Urinary bladder (tissue), 4 donors: ENCODE results near the gene PPM1N. TPM values are rescaled to one million over a fixed set of nuclear protein-coding genes. Genes with fewer than 3 reads are reported as not detected.
A peak's percentile ranks its signal among the peaks of the same experiment; 100 is the strongest.

Experiments
- DNase-seq: peaks from one replicate; pipeline ENCODE4 v3.0.0-alpha.2; 2015; ENCODE audit errors: extremely low spot score
- H3K27ac ChIP-seq: one replicate; pipeline ENCODE4 v1.5.1; 2013; ENCODE audit warnings: low read depth, mild to moderate bottlenecking, moderate library complexity
- H3K36me3 ChIP-seq: one replicate; pipeline ENCODE4 v1.6.1; 2013; ENCODE audit warnings: mild to moderate bottlenecking, moderate library complexity; ENCODE audit not compliant: insufficient read depth
- H3K4me1 ChIP-seq: one replicate; pipeline ENCODE4 v1.6.1; 2013; ENCODE audit warnings: mild to moderate bottlenecking, moderate library complexity; ENCODE audit not compliant: insufficient read depth
- H3K4me3 ChIP-seq: one replicate; pipeline ENCODE4 v1.5.1; 2013; ENCODE audit warnings: low read depth, low read length
- WGBS: extraction: QIAGEN DNeasy Blood & Tissue Kit; methylation state at CpG from one replicate; pipeline ENCODE4 v1.1.7; 2013; 5-methylcytosine and 5-hydroxymethylcytosine counted together
- polyA plus RNA-seq: library from polyadenylated mRNA; stranded (reverse); fragments of 200-250 nt; gene quantifications from one replicate; pipeline ENCODE4 v1.2.3, GENCODE V29; 2013
- total RNA-seq: library from RNA; depleted of rRNA; stranded (reverse); fragments of >200 nt; gene quantifications from one replicate; pipeline ENCODE4 v1.2.3, GENCODE V29; 2014
- donor health status: healthy with polysubstance abuse.
- donor health status: healthy.

PPM1N gene
- total RNA-seq (0.53 TPM), polyA plus RNA-seq (5.3 TPM)

GRCh38 chr19:45498411-45499195 lies at the start of gene PPM1N:
TSS of gene PPM1N (plus strand) at chr19:45498443. CDS start at chr19:45498473, 30 bp downstream.
- WGBS: 1% methylated on average over 89 of the region's 89 CpGs
- H3K4me3 ChIP-seq: peak within 1 kb of the TSS; percentile 64
- H3K4me1 ChIP-seq: peaks cover 3% of the 10 kb centered on the region
- H3K36me3 ChIP-seq: no peaks in the 10 kb centered on the region
- no peak within 1 kb of the TSS for H3K27ac ChIP-seq
- no peak for DNase-seq

- H3K4me1 ChIP-seq: no peaks in the 10 kb centered on the region
- peak; percentile 43 for DNase-seq
- H3K4me3 ChIP-seq: no peak overlapping the region
- H3K27ac ChIP-seq: no peak overlapping the region
- no peaks in the 10 kb centered on the region for H3K36me3 ChIP-seq
- WGBS: 56% methylated on average over 7 of the region's 7 CpGs
These were observed 49.4 kb upstream of the PPM1N start for GRCh38 chr19:45448887-45449299.

GRCh38 chr19:45450012-45450333 lies 48.3 kb upstream of the PPM1N start:
- WGBS: 36% methylated on average over 5 of the region's 5 CpGs
- Histone ChIP-seq H3K4me3 (peak overlapping the region; percentile 34), H3K36me3 (no peaks in the 10 kb centered on the region), H3K27ac (no peak overlapping the region), H3K4me1 (no peaks in the 10 kb centered on the region)
- DNase-seq: no peak

- no peaks in the 10 kb centered on the region for H3K4me1 ChIP-seq
- peak overlapping the region; percentile 42 for H3K4me3 ChIP-seq
- no peaks in the 10 kb centered on the region for H3K36me3 ChIP-seq
- DNase-seq: peak; percentile 47
- peak overlapping the region; percentile 74 for H3K27ac ChIP-seq
- 4% methylated on average over 28 of the region's 28 CpGs for WGBS
These were observed 47.0 kb upstream of the PPM1N start for GRCh38 chr19:45451131-45451849.

- Histone ChIP-seq H3K4me1 (no peaks in the 10 kb centered on the region), H3K27ac (no peak overlapping the region), H3K36me3 (no peaks in the 10 kb centered on the region), H3K4me3 (no peak overlapping the region)
- 82% methylated on average over 12 of the region's 12 CpGs for WGBS
- no peak for DNase-seq
These were observed 46.3 kb upstream of the PPM1N start for GRCh38 chr19:45451850-45452387.

GRCh38 chr19:45455707-45456499 lies 42.3 kb upstream of the PPM1N start:
- peak; percentile 80 for DNase-seq
- 9% methylated on average over 27 of the region's 27 CpGs for WGBS
- Histone ChIP-seq H3K4me3 (no peak overlapping the region), H3K36me3 (no peaks in the 10 kb centered on the region), H3K27ac (peak overlapping the region; percentile 94), H3K4me1 (no peaks in the 10 kb centered on the region)

- peak overlapping the region; percentile 32 for H3K27ac ChIP-seq
- WGBS: 61% methylated on average over 2 of the region's 2 CpGs
- H3K4me3 ChIP-seq: no peak overlapping the region
- H3K36me3 ChIP-seq: no peaks in the 10 kb centered on the region
- no peaks in the 10 kb centered on the region for H3K4me1 ChIP-seq
- DNase-seq: no peak
These were observed 41.8 kb upstream of the PPM1N start for GRCh38 chr19:45456500-45456815.

GRCh38 chr19:45457776-45458175 lies 40.5 kb upstream of the PPM1N start:
- H3K36me3 ChIP-seq: no peaks in the 10 kb centered on the region
- no peaks in the 10 kb centered on the region for H3K4me1 ChIP-seq
- DNase-seq: no peak
- H3K27ac ChIP-seq: no peak overlapping the region
- no peak overlapping the region for H3K4me3 ChIP-seq

GRCh38 chr19:45460807-45461347 lies 37.4 kb upstream of the PPM1N start:
- no peaks in the 10 kb centered on the region for H3K4me1 ChIP-seq
- WGBS: 54% methylated on average over 8 of the region's 8 CpGs
- H3K4me3 ChIP-seq: no peak overlapping the region
- DNase-seq: no peak
- no peaks in the 10 kb centered on the region for H3K36me3 ChIP-seq
- H3K27ac ChIP-seq: no peak overlapping the region

- Histone ChIP-seq H3K4me1 (no peaks in the 10 kb centered on the region), H3K4me3 (no peak overlapping the region), H3K36me3 (no peaks in the 10 kb centered on the region), H3K27ac (no peak overlapping the region)
- WGBS: 67% methylated on average over 4 of the region's 4 CpGs
- DNase-seq: no peak
These were observed 36.1 kb upstream of the PPM1N start for GRCh38 chr19:45462174-45462573.

- Histone ChIP-seq H3K4me3 (no peak overlapping the region), H3K4me1 (no peaks in the 10 kb centered on the region), H3K27ac (no peak overlapping the region), H3K36me3 (no peaks in the 10 kb centered on the region)
- WGBS: 71% methylated on average over 4 of the region's 4 CpGs
- no peak for DNase-seq
These were observed 35.0 kb upstream of the PPM1N start for GRCh38 chr19:45463241-45463640.

GRCh38 chr19:45464274-45464673 lies 34.0 kb upstream of the PPM1N start:
- Histone ChIP-seq H3K36me3 (no peaks in the 10 kb centered on the region), H3K4me3 (no peak overlapping the region), H3K27ac (no peak overlapping the region), H3K4me1 (no peaks in the 10 kb centered on the region)
- 85% methylated on average over 2 of the region's 2 CpGs for WGBS
- DNase-seq: no peak

GRCh38 chr19:45464852-45465441 lies 33.3 kb upstream of the PPM1N start:
- H3K27ac ChIP-seq: no peak overlapping the region
- WGBS: 55% methylated on average over 8 of the region's 8 CpGs
- H3K4me1 ChIP-seq: no peaks in the 10 kb centered on the region
- H3K36me3 ChIP-seq: no peaks in the 10 kb centered on the region
- DNase-seq: no peak
- H3K4me3 ChIP-seq: no peak overlapping the region
